GM18868 (cell line): ENCODE measurements around the gene CDKAL1.
"Not testable (repeated sequence)": the region's sequence is repeated elsewhere in the genome, so short reads cannot be mapped to it uniquely, and the experiment has no call there.

Experiments
- ATAC-seq: cut with Tn5 transposase; IDR thresholded peaks from one replicate; pipeline ENCODE4 v1.9.1; 2021; ENCODE audit warnings: mild to moderate bottlenecking, moderate library complexity; ENCODE audit not compliant: unreplicated experiment

Gene CDKAL1

GRCh38 chr6:20909621-20910020, 375.4 kb downstream of the CDKAL1 start:
- ATAC-seq, result no peak

GRCh38 chr6:20911712-20912111, 377.5 kb downstream of the CDKAL1 start:
- no peak for ATAC-seq

- ATAC-seq, result no peak
Measured at GRCh38 chr6:20915156-20915555, 380.9 kb downstream of the CDKAL1 start.

GRCh38 chr6:20915626-20916025, 381.4 kb downstream of the CDKAL1 start:
- ATAC-seq, result no peak

- ATAC-seq, result no peak
Measured at GRCh38 chr6:20916086-20916485, 381.8 kb downstream of the CDKAL1 start.

GRCh38 chr6:20918868-20919267, 384.6 kb downstream of the CDKAL1 start:
- peak; percentile 45 for ATAC-seq

GRCh38 chr6:20919677-20920385, 385.6 kb downstream of the CDKAL1 start:
- peak; percentile 90 for ATAC-seq

GRCh38 chr6:20921578-20921977, 387.3 kb downstream of the CDKAL1 start:
- ATAC-seq, result no peak

GRCh38 chr6:20922743-20923142, 388.5 kb downstream of the CDKAL1 start:
- ATAC-seq, result no peak

- ATAC-seq, result not testable (repeated sequence)
Measured at GRCh38 chr6:20924094-20924493, 389.8 kb downstream of the CDKAL1 start.

GRCh38 chr6:20924911-20925543, 390.8 kb downstream of the CDKAL1 start:
- ATAC-seq, result no peak

- ATAC-seq, result no peak
Measured at GRCh38 chr6:20927130-20927860, 393.0 kb downstream of the CDKAL1 start.

GRCh38 chr6:20929283-20929682, 395.0 kb downstream of the CDKAL1 start:
- no peak for ATAC-seq

- ATAC-seq, result no peak
Measured at GRCh38 chr6:20931093-20931492, 396.8 kb downstream of the CDKAL1 start.

GRCh38 chr6:20931772-20932171, 397.5 kb downstream of the CDKAL1 start:
- no peak for ATAC-seq

- ATAC-seq, result no peak
Measured at GRCh38 chr6:20932284-20932683, 398.0 kb downstream of the CDKAL1 start.

GRCh38 chr6:20933057-20933788, 399.0 kb downstream of the CDKAL1 start:
- ATAC-seq, result no peak

GRCh38 chr6:20936949-20937348, 402.7 kb downstream of the CDKAL1 start:
- no peak for ATAC-seq

GRCh38 chr6:20939161-20939775, 405.0 kb downstream of the CDKAL1 start:
- no peak for ATAC-seq

- ATAC-seq, result no peak
Measured at GRCh38 chr6:20943040-20943627, 408.9 kb downstream of the CDKAL1 start.
